Fibroblast of the conjunctiva (primary cell): ENCODE results near the gene TP53BP2.
"Not testable (repeated sequence)": the region's sequence is repeated elsewhere in the genome, so short reads cannot be mapped to it uniquely, and the experiment has no call there.

Source experiments
- DNase-seq: peaks from one replicate; pipeline ENCODE4 v3.0.0-alpha.2; 2010; ENCODE audit warnings: low read depth

TP53BP2 gene

GRCh38 chr1:223852337-223852736 lies 6.6 kb upstream of the TP53BP2 start:
- no peak for DNase-seq

- no peak for DNase-seq
Observed at GRCh38 chr1:223849352-223850254, 3.9 kb upstream of the TP53BP2 start.

- no peak for DNase-seq
Observed at GRCh38 chr1:223848536-223848935, 2.8 kb upstream of the TP53BP2 start.

GRCh38 chr1:223847781-223848345 lies 2.1 kb upstream of the TP53BP2 start:
- DNase-seq, result no peak

GRCh38 chr1:223845037-223845809 lies 524 bp downstream of the TP53BP2 start:
- DNase-seq, result no peak

- no peak for DNase-seq
Observed at GRCh38 chr1:223844787-223845036, 1.0 kb downstream of the TP53BP2 start.

- no peak for DNase-seq
Observed at GRCh38 chr1:223843934-223844786, 1.6 kb downstream of the TP53BP2 start.

GRCh38 chr1:223842784-223843183 lies 3.0 kb downstream of the TP53BP2 start:
- DNase-seq, result no peak

- DNase-seq, result not testable (repeated sequence)
Observed at GRCh38 chr1:223841977-223842623, 3.6 kb downstream of the TP53BP2 start.

GRCh38 chr1:223840254-223840653 lies 5.5 kb downstream of the TP53BP2 start:
- no peak for DNase-seq

GRCh38 chr1:223838125-223838854 lies 7.5 kb downstream of the TP53BP2 start:
- no peak for DNase-seq

- DNase-seq, result no peak
Observed at GRCh38 chr1:223837687-223838086, 8.1 kb downstream of the TP53BP2 start.

GRCh38 chr1:223837206-223837605 lies 8.5 kb downstream of the TP53BP2 start:
- DNase-seq, result no peak

GRCh38 chr1:223836586-223836985 lies 9.2 kb downstream of the TP53BP2 start:
- DNase-seq, result no peak

- DNase-seq, result no peak
Observed at GRCh38 chr1:223835754-223836153, 10.0 kb downstream of the TP53BP2 start.

GRCh38 chr1:223834660-223835263 lies 11.0 kb downstream of the TP53BP2 start:
- DNase-seq, result no peak

- no peak for DNase-seq
Observed at GRCh38 chr1:223833948-223834347, 11.8 kb downstream of the TP53BP2 start.

GRCh38 chr1:223832637-223832943 lies 13.2 kb downstream of the TP53BP2 start:
- no peak for DNase-seq

GRCh38 chr1:223831755-223832636 lies 13.8 kb downstream of the TP53BP2 start:
- DNase-seq, result no peak

- DNase-seq, result no peak
Observed at GRCh38 chr1:223829678-223830077, 16.1 kb downstream of the TP53BP2 start.
